ENCODE measurements around the gene WFDC6. TPM values are rescaled to one million over a fixed set of nuclear protein-coding genes. Genes with fewer than 3 reads are reported as not detected.

WFDC6 gene
- total and polyA plus RNA-seq, 2 of the 8 experiments (the other 6 are each of a cell fraction or from before 2014, with no cell fraction given), result not detected

DNA sequence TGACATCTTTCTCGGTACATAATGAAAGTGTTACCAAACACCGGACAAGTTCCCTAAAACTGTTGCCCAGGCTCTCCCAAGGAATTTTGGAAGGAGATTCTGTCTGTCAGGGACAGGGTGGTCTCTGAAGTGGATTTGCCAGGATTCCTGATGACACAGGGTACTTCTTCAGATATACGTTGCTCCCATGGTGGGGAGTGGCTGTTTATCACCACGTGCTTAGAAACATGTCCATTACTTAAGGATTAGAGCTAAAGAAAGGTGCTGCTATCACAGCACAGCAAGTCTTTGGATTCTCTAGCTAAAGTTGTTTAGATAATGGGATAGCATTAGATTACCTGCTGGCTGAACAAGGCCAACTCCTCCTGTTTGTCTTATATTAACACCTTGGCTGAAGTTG lies 30.2 kb downstream of the WFDC6 start (continued):
- TF ChIP-seq, protein P1, sequence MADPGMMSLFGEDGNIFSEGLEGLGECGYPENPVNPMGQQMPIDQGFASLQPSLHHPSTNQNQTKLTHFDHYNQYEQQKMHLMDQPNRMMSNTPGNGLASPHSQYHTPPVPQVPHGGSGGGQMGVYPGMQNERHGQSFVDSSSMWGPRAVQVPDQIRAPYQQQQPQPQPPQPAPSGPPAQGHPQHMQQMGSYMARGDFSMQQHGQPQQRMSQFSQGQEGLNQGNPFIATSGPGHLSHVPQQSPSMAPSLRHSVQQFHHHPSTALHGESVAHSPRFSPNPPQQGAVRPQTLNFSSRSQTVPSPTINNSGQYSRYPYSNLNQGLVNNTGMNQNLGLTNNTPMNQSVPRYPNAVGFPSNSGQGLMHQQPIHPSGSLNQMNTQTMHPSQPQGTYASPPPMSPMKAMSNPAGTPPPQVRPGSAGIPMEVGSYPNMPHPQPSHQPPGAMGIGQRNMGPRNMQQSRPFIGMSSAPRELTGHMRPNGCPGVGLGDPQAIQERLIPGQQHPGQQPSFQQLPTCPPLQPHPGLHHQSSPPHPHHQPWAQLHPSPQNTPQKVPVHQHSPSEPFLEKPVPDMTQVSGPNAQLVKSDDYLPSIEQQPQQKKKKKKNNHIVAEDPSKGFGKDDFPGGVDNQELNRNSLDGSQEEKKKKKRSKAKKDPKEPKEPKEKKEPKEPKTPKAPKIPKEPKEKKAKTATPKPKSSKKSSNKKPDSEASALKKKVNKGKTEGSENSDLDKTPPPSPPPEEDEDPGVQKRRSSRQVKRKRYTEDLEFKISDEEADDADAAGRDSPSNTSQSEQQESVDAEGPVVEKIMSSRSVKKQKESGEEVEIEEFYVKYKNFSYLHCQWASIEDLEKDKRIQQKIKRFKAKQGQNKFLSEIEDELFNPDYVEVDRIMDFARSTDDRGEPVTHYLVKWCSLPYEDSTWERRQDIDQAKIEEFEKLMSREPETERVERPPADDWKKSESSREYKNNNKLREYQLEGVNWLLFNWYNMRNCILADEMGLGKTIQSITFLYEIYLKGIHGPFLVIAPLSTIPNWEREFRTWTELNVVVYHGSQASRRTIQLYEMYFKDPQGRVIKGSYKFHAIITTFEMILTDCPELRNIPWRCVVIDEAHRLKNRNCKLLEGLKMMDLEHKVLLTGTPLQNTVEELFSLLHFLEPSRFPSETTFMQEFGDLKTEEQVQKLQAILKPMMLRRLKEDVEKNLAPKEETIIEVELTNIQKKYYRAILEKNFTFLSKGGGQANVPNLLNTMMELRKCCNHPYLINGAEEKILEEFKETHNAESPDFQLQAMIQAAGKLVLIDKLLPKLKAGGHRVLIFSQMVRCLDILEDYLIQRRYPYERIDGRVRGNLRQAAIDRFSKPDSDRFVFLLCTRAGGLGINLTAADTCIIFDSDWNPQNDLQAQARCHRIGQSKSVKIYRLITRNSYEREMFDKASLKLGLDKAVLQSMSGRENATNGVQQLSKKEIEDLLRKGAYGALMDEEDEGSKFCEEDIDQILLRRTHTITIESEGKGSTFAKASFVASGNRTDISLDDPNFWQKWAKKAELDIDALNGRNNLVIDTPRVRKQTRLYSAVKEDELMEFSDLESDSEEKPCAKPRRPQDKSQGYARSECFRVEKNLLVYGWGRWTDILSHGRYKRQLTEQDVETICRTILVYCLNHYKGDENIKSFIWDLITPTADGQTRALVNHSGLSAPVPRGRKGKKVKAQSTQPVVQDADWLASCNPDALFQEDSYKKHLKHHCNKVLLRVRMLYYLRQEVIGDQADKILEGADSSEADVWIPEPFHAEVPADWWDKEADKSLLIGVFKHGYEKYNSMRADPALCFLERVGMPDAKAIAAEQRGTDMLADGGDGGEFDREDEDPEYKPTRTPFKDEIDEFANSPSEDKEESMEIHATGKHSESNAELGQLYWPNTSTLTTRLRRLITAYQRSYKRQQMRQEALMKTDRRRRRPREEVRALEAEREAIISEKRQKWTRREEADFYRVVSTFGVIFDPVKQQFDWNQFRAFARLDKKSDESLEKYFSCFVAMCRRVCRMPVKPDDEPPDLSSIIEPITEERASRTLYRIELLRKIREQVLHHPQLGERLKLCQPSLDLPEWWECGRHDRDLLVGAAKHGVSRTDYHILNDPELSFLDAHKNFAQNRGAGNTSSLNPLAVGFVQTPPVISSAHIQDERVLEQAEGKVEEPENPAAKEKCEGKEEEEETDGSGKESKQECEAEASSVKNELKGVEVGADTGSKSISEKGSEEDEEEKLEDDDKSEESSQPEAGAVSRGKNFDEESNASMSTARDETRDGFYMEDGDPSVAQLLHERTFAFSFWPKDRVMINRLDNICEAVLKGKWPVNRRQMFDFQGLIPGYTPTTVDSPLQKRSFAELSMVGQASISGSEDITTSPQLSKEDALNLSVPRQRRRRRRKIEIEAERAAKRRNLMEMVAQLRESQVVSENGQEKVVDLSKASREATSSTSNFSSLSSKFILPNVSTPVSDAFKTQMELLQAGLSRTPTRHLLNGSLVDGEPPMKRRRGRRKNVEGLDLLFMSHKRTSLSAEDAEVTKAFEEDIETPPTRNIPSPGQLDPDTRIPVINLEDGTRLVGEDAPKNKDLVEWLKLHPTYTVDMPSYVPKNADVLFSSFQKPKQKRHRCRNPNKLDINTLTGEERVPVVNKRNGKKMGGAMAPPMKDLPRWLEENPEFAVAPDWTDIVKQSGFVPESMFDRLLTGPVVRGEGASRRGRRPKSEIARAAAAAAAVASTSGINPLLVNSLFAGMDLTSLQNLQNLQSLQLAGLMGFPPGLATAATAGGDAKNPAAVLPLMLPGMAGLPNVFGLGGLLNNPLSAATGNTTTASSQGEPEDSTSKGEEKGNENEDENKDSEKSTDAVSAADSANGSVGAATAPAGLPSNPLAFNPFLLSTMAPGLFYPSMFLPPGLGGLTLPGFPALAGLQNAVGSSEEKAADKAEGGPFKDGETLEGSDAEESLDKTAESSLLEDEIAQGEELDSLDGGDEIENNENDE (IDR thresholded peaks at IDR 0.05; ENCODE audit: insufficient replicate concordance, low read length), result no peak
- no peak for TF ChIP-seq CBX5 (IDR thresholded peaks at IDR 0.05; ENCODE audit: low read depth, low read length)
- TF ChIP-seq YY1 (IDR thresholded peaks at IDR 0.05; ENCODE audit: low read depth, low read length), result no peak
- no peak for TF ChIP-seq SIRT6 (IDR thresholded peaks at IDR 0.05; ENCODE audit: low read length)
- TF ChIP-seq EZH2 (IDR thresholded peaks at IDR 0.05; ENCODE audit: low read depth, low read length, severe bottlenecking), result no peak
- TF ChIP-seq SP2 (IDR thresholded peaks at IDR 0.05; ENCODE audit: low read length), result no peak
- no peak for TF ChIP-seq EGR1 (IDR thresholded peaks at IDR 0.05; ENCODE audit: borderline replicate concordance, low read depth, low read length)
- no peak for TF ChIP-seq FOSL1 (IDR thresholded peaks at IDR 0.05; ENCODE audit: insufficient read depth, low read depth, low read length)
- TF ChIP-seq MAFK (IDR thresholded peaks at IDR 0.05; ENCODE audit: low read depth, low read length), result no peak
